H1 (cell line): ENCODE data around the gene CENPV. TPM values are rescaled to one million over a fixed set of nuclear protein-coding genes. Genes with fewer than 3 reads are reported as not detected.

ENCODE experiments used
- CTCF ChIA-PET: fragments of 300-600 bp; sonication (Branson Sonifier 250); formaldehyde crosslinking; loops from one replicate; lab custom pipeline; 2021; ENCODE audit not compliant: partially characterized antibody; lab: Charles Lee
- POLR2A ChIA-PET: fragments of 300-600 bp; sonication (Branson Sonifier 250); formaldehyde crosslinking; loops from one replicate; lab custom pipeline; 2021; ENCODE audit warnings: inconsistent platforms; ENCODE audit not compliant: partially characterized antibody; lab: Charles Lee
- DNase-seq, 2 experiments: peaks; one replicate each; pipeline versions ENCODE4 v3.0.0 to v3.0.0-alpha.2; 2010 to 2022; ENCODE audit warnings: low spot score in 2 of 2, low read depth in 1 of 2, mixed read lengths in 1 of 2
- FAIRE-seq: peaks from 2 replicates; lab custom pipeline; 2011; peaks lifted over from hg19 to GRCh38; lab: Jason Lieb, UNC
- H2AFZ ChIP-seq: 2 replicates; pipeline ENCODE4 v1.8.1; 2012; ENCODE audit warnings: low read length, inconsistent platforms
- H2AK5ac ChIP-seq: 2 replicates; pipeline ENCODE4 v1.6.1; 2013; ENCODE audit warnings: low read depth, low read length
- H2BK120ac ChIP-seq: replicated peaks from 2 replicates; pipeline ENCODE3; 2013; ENCODE audit warnings: low read depth, low read length, inconsistent platforms
- H2BK12ac ChIP-seq: 2 replicates; pipeline ENCODE4 v1.6.1; 2013; ENCODE audit warnings: low read depth, low read length
- H2BK15ac ChIP-seq: 2 replicates; pipeline ENCODE4 v1.6.1; 2013; ENCODE audit warnings: low read length
- H2BK20ac ChIP-seq: 2 replicates; pipeline ENCODE4 v1.6.1; 2013; ENCODE audit warnings: low read length
- H2BK5ac ChIP-seq: 2 replicates; pipeline ENCODE4 v1.6.1; 2013; ENCODE audit warnings: low read depth, low read length
- H3K14ac ChIP-seq: 2 replicates; pipeline ENCODE4 v1.6.1; 2013; ENCODE audit warnings: inconsistent platforms; ENCODE audit not compliant: insufficient read length
- H3K18ac ChIP-seq: 2 replicates; pipeline ENCODE4 v1.6.1; 2013; ENCODE audit warnings: low read length; ENCODE audit errors: extremely low read depth
- H3K23ac ChIP-seq: 2 replicates; pipeline ENCODE4 v1.6.1; 2013; ENCODE audit warnings: inconsistent platforms; ENCODE audit not compliant: insufficient read length
- H3K23me2 ChIP-seq: 2 replicates; pipeline ENCODE4 v1.6.1; 2013; ENCODE audit warnings: low read depth, low read length
- H3K27ac ChIP-seq: 2 replicates; pipeline ENCODE4 v1.6.1; 2011; ENCODE audit warnings: low read depth, low read length, inconsistent platforms
- H3K27me3 ChIP-seq, 4 experiments: replicated peaks in 1 of 4; 1 replicate in 1 of 4; 2 replicates in 3 of 4; pipeline versions ENCODE4 v1.6.1 to v1.8.1; 2011 to 2013; ENCODE audit warnings: low read length in 3 of 4, mild to moderate bottlenecking in 3 of 4, inconsistent platforms in 2 of 4, mixed read lengths in 2 of 4, moderate library complexity in 1 of 4; ENCODE audit not compliant: control insufficient read depth in 3 of 4, insufficient read depth in 3 of 4; ENCODE audit errors: extremely low read depth in 1 of 4
- H3K36me3 ChIP-seq, 4 experiments: 2 replicates each; pipeline versions ENCODE4 v1.6.1 to v1.8.1; 2011 to 2013; ENCODE audit warnings: mild to moderate bottlenecking in 4 of 4, low read length in 3 of 4, moderate library complexity in 2 of 4, control low read depth in 1 of 4, inconsistent platforms in 1 of 4; ENCODE audit not compliant: insufficient read depth in 4 of 4, control insufficient read depth in 2 of 4
- H3K4ac ChIP-seq: replicated peaks from 2 replicates; pipeline ENCODE3; 2013; ENCODE audit warnings: low read length, low read depth, mixed read lengths, inconsistent platforms; ENCODE audit not compliant: insufficient read length
- H3K4me1 ChIP-seq, 4 experiments: replicated peaks in 1 of 4; 1 replicate in 1 of 4; 2 replicates in 3 of 4; pipeline versions ENCODE4 v1.6.1 to v1.8.1; 2011 to 2013; ENCODE audit warnings: low read length in 3 of 4, inconsistent platforms in 2 of 4, mixed read lengths in 1 of 4; ENCODE audit not compliant: insufficient read depth in 4 of 4, control insufficient read depth in 3 of 4
- H3K4me2 ChIP-seq, 2 experiments: 2 replicates each; pipeline versions ENCODE4 v1.6.1 to v1.8.1; 2011 to 2013; ENCODE audit warnings: low read depth in 2 of 2, low read length in 2 of 2, control low read depth in 1 of 2, inconsistent platforms in 1 of 2, mild to moderate bottlenecking in 1 of 2; ENCODE audit not compliant: insufficient read depth in 1 of 2
- H3K4me3 ChIP-seq, 4 experiments: fragments of 200-600, 300-600 bp in 1 of 4; sonication (generic), shearing (Covaris generic), sonication (Bioruptor Twin) in 1 of 4; 2 replicates each; pipeline versions ENCODE4 v1.5.1 to v1.8.1; 2011 to 2016; ENCODE audit warnings: low read length in 4 of 4, low read depth in 3 of 4, control low read depth in 2 of 4, inconsistent platforms in 2 of 4, mild to moderate bottlenecking in 2 of 4, mixed read lengths in 1 of 4, moderate library complexity in 1 of 4; ENCODE audit not compliant: insufficient read depth in 2 of 4; ENCODE audit errors: extremely low read depth in 1 of 4
- H3K56ac ChIP-seq: replicated peaks from 2 replicates; pipeline ENCODE3; 2013; ENCODE audit warnings: low read depth, mild to moderate bottlenecking, mixed read lengths, low read length, inconsistent platforms; ENCODE audit not compliant: insufficient read length
- H3K79me1 ChIP-seq: 2 replicates; pipeline ENCODE4 v1.6.1; 2013; ENCODE audit warnings: low read depth, low read length, control low read depth
- H3K79me2 ChIP-seq, 2 experiments: 2 replicates each; pipeline versions ENCODE4 v1.6.1 to v1.8.1; 2012 to 2013; ENCODE audit warnings: low read length in 2 of 2, mild to moderate bottlenecking in 2 of 2, inconsistent platforms in 1 of 2; ENCODE audit not compliant: insufficient read depth in 2 of 2, control insufficient read depth in 1 of 2
- H3K9ac ChIP-seq, 4 experiments: replicated peaks in 1 of 4; 1 replicate in 1 of 4; 2 replicates in 3 of 4; pipeline versions ENCODE4 v1.6.1 to v1.8.1; 2011 to 2013; ENCODE audit warnings: low read depth in 3 of 4, low read length in 3 of 4, control low read depth in 2 of 4, mild to moderate bottlenecking in 2 of 4, moderate library complexity in 2 of 4, inconsistent platforms in 1 of 4; ENCODE audit errors: extremely low read depth in 1 of 4
- H3K9me3 ChIP-seq, 2 experiments: 2 replicates each; pipeline versions ENCODE4 v1.6.1 to v1.8.1; 2012 to 2013; ENCODE audit warnings: mild to moderate bottlenecking in 2 of 2, moderate library complexity in 2 of 2, control low read depth in 1 of 2, inconsistent platforms in 1 of 2, low read depth in 1 of 2, low read length in 1 of 2, mixed read lengths in 1 of 2; ENCODE audit not compliant: insufficient read depth in 2 of 2
- H4K20me1 ChIP-seq, 2 experiments: replicated peaks in 1 of 2; 2 replicates each; pipeline versions ENCODE3 to v1.8.1; 2011 to 2013; ENCODE audit warnings: inconsistent platforms in 2 of 2, low read length in 2 of 2, mild to moderate bottlenecking in 1 of 2; ENCODE audit not compliant: insufficient read depth in 2 of 2, control insufficient read depth in 1 of 2
- H4K5ac ChIP-seq: 2 replicates; pipeline ENCODE4 v1.6.1; 2013; ENCODE audit warnings: low read length, low read depth, mixed read lengths, inconsistent platforms; ENCODE audit not compliant: insufficient read length
- H4K8ac ChIP-seq: 2 replicates; pipeline ENCODE4 v1.8.0; 2013; ENCODE audit warnings: mild to moderate bottlenecking, moderate library complexity, low read length, inconsistent platforms; ENCODE audit not compliant: insufficient read depth; ENCODE audit errors: extremely low read depth
- H4K91ac ChIP-seq: replicated peaks from 2 replicates; pipeline ENCODE3; 2013; ENCODE audit warnings: low read length, mixed read lengths, inconsistent platforms; ENCODE audit not compliant: insufficient read length
- GTF2F1 ChIP-seq: IDR thresholded peaks from 2 replicates; pipeline ENCODE4 v1.6.1; 2012; ENCODE audit warnings: low read depth, low read length, improper control_type of control experiment, borderline replicate concordance
- NRF1 ChIP-seq: IDR thresholded peaks from 2 replicates; pipeline ENCODE4 v1.6.1; 2011; ENCODE audit warnings: mild to moderate bottlenecking, low read depth, low read length, improper control_type of control experiment
- SP1 ChIP-seq: IDR thresholded peaks from 2 replicates; pipeline ENCODE4 v1.6.1; 2011; ENCODE audit warnings: low read depth, low read length
- ZNF274 ChIP-seq: IDR thresholded peaks from 2 replicates; pipeline ENCODE4 v1.7.0; 2012; ENCODE audit warnings: low read length, borderline replicate concordance; ENCODE audit errors: extremely low read depth
- WGBS, 2 experiments: shearing (Covaris generic) in 1 of 2; methylation state at CpG; one replicate each; pipeline versions ENCODE4 v1.1.6 to v1.1.7; 2013 to 2015; ENCODE audit warnings: low lambda C conversion rate in 2 of 2, mixed read lengths in 2 of 2, inconsistent platforms in 1 of 2, low coverage in 1 of 2, missing lambda C conversion rate in 1 of 2; ENCODE audit not compliant: insufficient replicate concordance in 2 of 2, insufficient coverage in 1 of 2, insufficient read length in 1 of 2; ENCODE audit errors: extremely low coverage in 1 of 2, missing lambda C conversion rate in 1 of 2; 5-methylcytosine and 5-hydroxymethylcytosine counted together
- polyA plus RNA-seq, 7 experiments: library from polyadenylated mRNA; depleted of rRNA in 3 of 7; stranded (reverse) in 5 of 7; unstranded in 2 of 7; fragments of >200 nt in 5 of 7; fragments of 200-250 nt in 2 of 7; gene quantifications; 1 replicate in 5 of 7; 2 replicates in 1 of 7; 4 replicates in 1 of 7; pipeline versions ENCODE4 v1.2.1 to v1.2.3, GENCODE V29; 2011 to 2013; ENCODE audit warnings: missing spikeins in 2 of 7, mixed read lengths in 2 of 7
- total RNA-seq: library from RNA; stranded (reverse); fragmentation: NEBNext Ultra II Directional; extraction: Animal tissue kit (Norgen Biotek cat#: 25700); gene quantifications from 2 replicates; pipeline ENCODE4 v1.2.1, GENCODE V29; 2021

The CENPV gene
- total and polyA plus RNA-seq, 2 of the 8 experiments (the other 6 are each of a cell fraction or from before 2014, with no cell fraction given): 249 to 260 TPM

GRCh38 chr17:16339402-16339801, 13.9 kb downstream of the CENPV start:
- no peak overlapping the region for H4K5ac ChIP-seq
- H3K9me3 ChIP-seq: no peaks in the 10 kb centered on the region
- no peaks in the 10 kb centered on the region for H3K23me2 ChIP-seq
- no peak overlapping the region for H2BK15ac ChIP-seq
- no peak overlapping the region for H2AFZ ChIP-seq
- no peak overlapping the region for H2BK20ac ChIP-seq
- FAIRE-seq (no peak), DNase-seq (no peak)
- H2BK5ac ChIP-seq: no peak overlapping the region
- no peak overlapping the region for H3K18ac ChIP-seq
- no peaks in the 10 kb centered on the region for H3K79me2 ChIP-seq
- no peak overlapping the region for H3K14ac ChIP-seq
- POLR2A ChIA-PET: interaction anchor here (8.1 kb wide), 1 partner anchor 12 kb away, joined by 71 read pairs; the partner anchor contains the start of gene CENPV
- no peak overlapping the region for H2BK12ac ChIP-seq
- no peak overlapping the region for H4K91ac ChIP-seq
- H3K79me1 ChIP-seq: no peaks in the 10 kb centered on the region
- no peaks in the 10 kb centered on the region for H3K27me3 ChIP-seq
- TF ChIP-seq NRF1 (no peak), GTF2F1 (no peak), ZNF274 (no peak), SP1 (no peak)
- H4K8ac ChIP-seq: no peak overlapping the region
- WGBS, 2 experiments: 94% methylated on average over 1 of the region's 1 CpG; no CpG with 5 or more reads in 1 of the 2 experiments
- H3K27ac ChIP-seq: no peak overlapping the region
- no peaks in the 10 kb centered on the region for H3K4me1 ChIP-seq
- H3K4ac ChIP-seq: no peak overlapping the region
- no peak overlapping the region for H3K56ac ChIP-seq
- no peak overlapping the region for H3K9ac ChIP-seq
- H3K23ac ChIP-seq: no peak overlapping the region
- no peak overlapping the region for H2BK120ac ChIP-seq
- H4K20me1 ChIP-seq: peaks cover 0 to 2% of the 10 kb centered on the region in 2 experiments
- no peak overlapping the region for H3K4me3 ChIP-seq
- CTCF ChIA-PET: interaction anchor here (0.6 kb wide), 1 partner anchor 49 kb away, joined by 3 read pairs; no protein-coding TSS in a partner anchor
- H3K36me3 ChIP-seq: peaks cover 2 to 24% (median 14%) of the 10 kb centered on the region in 4 experiments; a peak in 6 of 8 replicates
- H3K4me2 ChIP-seq: no peak overlapping the region
- no peak overlapping the region for H2AK5ac ChIP-seq
